CD4-positive, alpha-beta T cell (primary cell): ENCODE measurements around the gene BCAT1. TPM values are rescaled to one million over a fixed set of nuclear protein-coding genes. Genes with fewer than 3 reads are reported as not detected.

Experiments used
- ATAC-seq: fragments of 200-7000 bp; cut with Tn5 transposase; one replicate; pipeline ENCODE4 v1.10.0; 2022; ENCODE audit warnings: mild to moderate bottlenecking; ENCODE audit not compliant: poor library complexity
- CTCF ChIA-PET: fragments of 350-600 bp; sonication (Branson Sonifier 250); formaldehyde crosslinking; loops from one replicate; lab custom pipeline; 2021; ENCODE audit warnings: antibody characterized with exemption, inconsistent platforms; lab: Charles Lee
- POLR2A ChIA-PET: fragments of 350-600 bp; sonication (Branson Sonifier 250); formaldehyde crosslinking; loops from one replicate; lab custom pipeline; 2021; ENCODE audit warnings: antibody characterized with exemption, inconsistent platforms; lab: Charles Lee
- DNase-seq, 14 experiments: peaks; one replicate each; pipeline ENCODE4 v3.0.0-alpha.2; 2013 to 2020; ENCODE audit warnings: mixed read lengths in 2 of 14
- H3K27ac ChIP-seq, 2 donors: one replicate each; pipeline versions ENCODE4 v1.5.1 to v1.7.0; 2013; ENCODE audit warnings: low read length in 2 of 2, low read depth in 1 of 2, mild to moderate bottlenecking in 1 of 2
- H3K27me3 ChIP-seq, 2 experiments: 1 replicate in 1 of 2; 2 replicates in 1 of 2; pipeline versions ENCODE4 v1.6.1 to v1.7.0; 2013; ENCODE audit warnings: low read length in 2 of 2, control low read depth in 1 of 2, mild to moderate bottlenecking in 1 of 2, moderate library complexity in 1 of 2; ENCODE audit not compliant: insufficient read depth in 2 of 2, control insufficient read depth in 1 of 2
- H3K36me3 ChIP-seq: one replicate; pipeline ENCODE4 v1.6.1; 2013; ENCODE audit warnings: low read length, control low read depth; ENCODE audit not compliant: insufficient read depth
- H3K4me1 ChIP-seq: one replicate; pipeline ENCODE4 v1.6.1; 2013; ENCODE audit warnings: low read length, control low read depth; ENCODE audit not compliant: insufficient read depth
- H3K4me3 ChIP-seq: one replicate; pipeline ENCODE4 v1.5.1; 2013; ENCODE audit warnings: mild to moderate bottlenecking, low read length, moderate library complexity
- H3K9me3 ChIP-seq, 2 experiments: 1 replicate in 1 of 2; 2 replicates in 1 of 2; pipeline versions ENCODE4 v1.6.1 to v1.7.0; 2013; ENCODE audit warnings: low read length in 2 of 2, mild to moderate bottlenecking in 2 of 2, control low read depth in 1 of 2, moderate library complexity in 1 of 2; ENCODE audit not compliant: control insufficient read depth in 1 of 2, insufficient read depth in 1 of 2
- H3K27ac Mint-ChIP-seq: one replicate; pipeline ENCODE4 v1.8.0; 2020; ENCODE audit warnings: mixed read lengths
- H3K27me3 Mint-ChIP-seq: one replicate; pipeline ENCODE4 v1.8.0; 2021; ENCODE audit warnings: mixed read lengths
- H3K36me3 Mint-ChIP-seq: one replicate; pipeline ENCODE4 v1.8.0; 2021; ENCODE audit warnings: low read depth, mixed read lengths
- H3K4me1 Mint-ChIP-seq: one replicate; pipeline ENCODE4 v1.8.0; 2021; ENCODE audit warnings: low read depth, mixed read lengths
- H3K4me3 Mint-ChIP-seq: one replicate; pipeline ENCODE4 v1.8.0; 2020; ENCODE audit warnings: mild to moderate bottlenecking, mixed read lengths
- H3K9me3 Mint-ChIP-seq: one replicate; pipeline ENCODE4 v1.8.0; 2020; ENCODE audit warnings: mixed read lengths
- intact Hi-C, 2 experiments: fragments of 100-400 bp; cut with DNase I in 1 of 2; cut with micrococcal nuclease in 1 of 2; formaldehyde crosslinking; loops; one replicate each; pipeline versions ENCODE4 v1.15.1 to v1.9.0; 2023 to 2025; cut with DNase I, micrococcal nuclease
- total RNA-seq, 174 experiments: library from RNA in 2 of 174; stranded (reverse) in 2 of 174; gene quantifications; one replicate each; pipeline ENCODE4 v1.2.3 and lab custom pipeline; 2021 to 2026
- TF ChIP-seq, protein P1 (sequence below): fragments of 200-600 bp; IDR thresholded peaks from one replicate; pipeline ENCODE4 v1.8.0; 2022; ENCODE audit warnings: antibody characterized with exemption, mild to moderate bottlenecking

Gene BCAT1
- total RNA-seq, 2 experiments from 2014 or later = 0.34 to 0.91 TPM

DNA sequence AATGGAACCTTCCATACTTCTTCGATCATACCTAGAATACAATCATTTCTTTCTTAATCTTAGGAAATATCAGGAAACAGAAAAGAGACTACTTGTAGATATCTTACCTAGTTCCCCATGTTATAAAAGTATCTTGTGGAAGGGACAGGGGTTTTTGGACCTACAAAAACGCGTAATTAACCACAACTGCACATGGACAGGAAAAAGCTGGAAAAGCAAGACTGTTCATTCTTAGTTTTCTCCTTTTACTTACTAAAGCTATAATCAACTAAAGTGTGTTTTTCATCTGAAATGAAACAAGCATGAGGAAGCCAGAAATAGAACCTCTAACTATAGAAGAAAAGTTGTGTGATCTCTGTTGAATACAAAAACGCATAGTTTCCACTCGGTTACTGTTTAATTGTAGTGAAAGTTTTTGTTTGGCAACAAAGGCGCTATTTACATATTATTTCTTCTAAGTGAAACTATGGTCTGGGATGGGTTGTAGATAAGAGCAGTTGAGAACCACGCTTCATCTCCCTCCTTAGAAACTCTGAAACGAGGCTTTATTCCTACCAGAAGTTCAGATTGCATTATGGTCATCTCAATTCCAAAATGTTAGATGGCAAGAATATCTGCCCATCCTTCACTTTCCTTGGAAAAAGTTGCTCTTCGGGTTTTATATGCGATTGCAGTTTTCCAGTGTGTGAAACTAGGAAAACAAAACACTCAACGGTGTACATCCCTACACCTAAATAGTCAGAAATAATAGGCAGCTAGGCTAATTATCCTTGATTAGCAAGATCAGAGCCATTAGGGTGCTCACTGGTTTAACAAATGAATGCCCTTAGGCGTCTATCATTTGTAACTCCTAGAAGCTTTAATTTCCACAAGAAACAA is 1.1 kb downstream of the BCAT1 start:
- ChIA-PET CTCF (no interaction called here), POLR2A (no interaction called here)
- no peaks in the 10 kb centered on the region for H3K9me3 ChIP-seq
- no peaks in the 10 kb centered on the region for H3K36me3 Mint-ChIP-seq
- no peak overlapping the region for H3K27ac ChIP-seq
- H3K36me3 ChIP-seq = no peaks in the 10 kb centered on the region
- intact Hi-C loops = no loop called here
- no peak overlapping the region for H3K27ac Mint-ChIP-seq
- H3K9me3 Mint-ChIP-seq = no peaks in the 10 kb centered on the region
- ATAC-seq (no peak), DNase-seq (no peak)
- peak overlapping the region; percentile 63 for H3K4me3 ChIP-seq
- peaks cover 61% of the 10 kb centered on the region for H3K27me3 Mint-ChIP-seq
- peaks cover 24% of the 10 kb centered on the region for H3K4me1 Mint-ChIP-seq
- peak overlapping the region; percentile 83 for H3K4me3 Mint-ChIP-seq
- H3K27me3 ChIP-seq = peaks cover 14 to 36% of the 10 kb centered on the region in 2 experiments
- TF ChIP-seq, protein P1, sequence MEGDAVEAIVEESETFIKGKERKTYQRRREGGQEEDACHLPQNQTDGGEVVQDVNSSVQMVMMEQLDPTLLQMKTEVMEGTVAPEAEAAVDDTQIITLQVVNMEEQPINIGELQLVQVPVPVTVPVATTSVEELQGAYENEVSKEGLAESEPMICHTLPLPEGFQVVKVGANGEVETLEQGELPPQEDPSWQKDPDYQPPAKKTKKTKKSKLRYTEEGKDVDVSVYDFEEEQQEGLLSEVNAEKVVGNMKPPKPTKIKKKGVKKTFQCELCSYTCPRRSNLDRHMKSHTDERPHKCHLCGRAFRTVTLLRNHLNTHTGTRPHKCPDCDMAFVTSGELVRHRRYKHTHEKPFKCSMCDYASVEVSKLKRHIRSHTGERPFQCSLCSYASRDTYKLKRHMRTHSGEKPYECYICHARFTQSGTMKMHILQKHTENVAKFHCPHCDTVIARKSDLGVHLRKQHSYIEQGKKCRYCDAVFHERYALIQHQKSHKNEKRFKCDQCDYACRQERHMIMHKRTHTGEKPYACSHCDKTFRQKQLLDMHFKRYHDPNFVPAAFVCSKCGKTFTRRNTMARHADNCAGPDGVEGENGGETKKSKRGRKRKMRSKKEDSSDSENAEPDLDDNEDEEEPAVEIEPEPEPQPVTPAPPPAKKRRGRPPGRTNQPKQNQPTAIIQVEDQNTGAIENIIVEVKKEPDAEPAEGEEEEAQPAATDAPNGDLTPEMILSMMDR = no peak
- peaks cover 13% of the 10 kb centered on the region for H3K4me1 ChIP-seq

DNA sequence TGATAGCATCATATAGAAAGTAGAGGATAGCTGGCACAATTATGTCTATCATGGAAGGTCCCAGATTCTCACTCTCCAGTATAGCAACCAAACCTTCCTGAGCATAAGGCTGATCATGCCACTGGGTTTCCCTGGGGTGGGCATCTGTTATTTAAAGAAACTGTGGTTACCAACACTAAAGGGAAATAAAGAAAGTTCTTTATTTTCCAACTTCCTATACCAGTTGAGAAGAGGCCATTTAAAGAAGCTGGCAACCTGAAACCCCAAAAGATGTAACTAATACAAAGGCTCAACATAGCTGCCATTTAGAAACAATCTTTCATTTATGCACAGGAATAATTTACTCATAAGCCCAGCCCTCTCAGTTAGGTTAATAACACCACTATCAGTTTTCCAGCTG is 3.1 kb downstream of the BCAT1 start:
- Mint-ChIP-seq H3K9me3 (no peaks in the 10 kb centered on the region), H3K27me3 (peaks cover 77% of the 10 kb centered on the region), H3K4me3 (no peak overlapping the region), H3K36me3 (no peaks in the 10 kb centered on the region), H3K4me1 (peaks cover 31% of the 10 kb centered on the region), H3K27ac (no peak overlapping the region)
- Histone ChIP-seq H3K36me3 (no peaks in the 10 kb centered on the region), H3K27ac (no peak overlapping the region), H3K27me3 (peaks cover 14 to 36% of the 10 kb centered on the region in 2 experiments), H3K4me1 (peaks cover 13% of the 10 kb centered on the region), H3K9me3 (no peaks in the 10 kb centered on the region), H3K4me3 (no peak overlapping the region)
- TF ChIP-seq, protein P1 = no peak
- no peak for DNase-seq
- ChIA-PET POLR2A (no interaction called here), CTCF (interaction anchor here (0.6 to 1.3 kb wide), 2 partner anchors 93 to 216 kb away, joined by 3 read pairs; no protein-coding TSS in a partner anchor)
- intact Hi-C loops = no loop called here
- ATAC-seq = no peak

- intact Hi-C loops = no loop called here
- no peak overlapping the region for H3K27ac Mint-ChIP-seq
- peaks cover 31% of the 10 kb centered on the region for H3K4me1 Mint-ChIP-seq
- no peaks in the 10 kb centered on the region for H3K36me3 ChIP-seq
- ATAC-seq (no peak), DNase-seq (no peak)
- no peak overlapping the region for H3K4me3 ChIP-seq
- ChIA-PET POLR2A (no interaction called here), CTCF (no interaction called here)
- H3K27me3 Mint-ChIP-seq = peaks cover 72% of the 10 kb centered on the region
- TF ChIP-seq, protein P1 = no peak
- H3K9me3 Mint-ChIP-seq = no peaks in the 10 kb centered on the region
- no peak overlapping the region for H3K27ac ChIP-seq
- no peaks in the 10 kb centered on the region for H3K36me3 Mint-ChIP-seq
- peaks cover 13% of the 10 kb centered on the region for H3K4me1 ChIP-seq
- peaks cover 14 to 36% of the 10 kb centered on the region in 2 experiments for H3K27me3 ChIP-seq
- no peaks in the 10 kb centered on the region for H3K9me3 ChIP-seq
- no peak overlapping the region for H3K4me3 Mint-ChIP-seq
These were observed 3.9 kb downstream of the BCAT1 start for GRCh38 chr12:24945039-24945438.
